HuH-7 (cell line): Measurements from ENCODE around the gene ASH1L.
"Not testable (repeated sequence)": the region's sequence is repeated elsewhere in the genome, so short reads cannot be mapped to it uniquely, and the experiment has no call there.

ENCODE experiments used
- DNase-seq: peaks from one replicate; pipeline ENCODE4 v3.0.0; 2011; ENCODE audit warnings: low spot score

Gene ASH1L

GRCh38 chr1:155307247-155307740 is 255.3 kb downstream of the ASH1L start:
- no peak for DNase-seq

- DNase-seq: no peak
Measured at GRCh38 chr1:155305881-155306391, 256.7 kb downstream of the ASH1L start.

GRCh38 chr1:155304558-155305063 is 258.0 kb downstream of the ASH1L start:
- no peak for DNase-seq

GRCh38 chr1:155301342-155301841 is 261.2 kb downstream of the ASH1L start, which contains the start of gene PKLR:
Gene PKLR, minus strand, starts transcription at chr1:155301438. Its CDS starts 43 bp downstream, at chr1:155301395.
- no peak for DNase-seq

GRCh38 chr1:155300553-155301329 is 261.9 kb downstream of the ASH1L start:
- peak; percentile 56 for DNase-seq

GRCh38 chr1:155300024-155300423 is 262.6 kb downstream of the ASH1L start:
- no peak for DNase-seq

- no peak for DNase-seq
Measured at GRCh38 chr1:155297384-155297783, 265.2 kb downstream of the ASH1L start.

- DNase-seq: no peak
Measured at GRCh38 chr1:155296661-155297060, 265.9 kb downstream of the ASH1L start.

- no peak for DNase-seq
Measured at GRCh38 chr1:155295942-155296267, 266.7 kb downstream of the ASH1L start.

GRCh38 chr1:155295183-155295941 is 267.2 kb downstream of the ASH1L start:
- DNase-seq: no peak

GRCh38 chr1:155294520-155295182 is 268.0 kb downstream of the ASH1L start:
- no peak for DNase-seq

- no peak for DNase-seq
Measured at GRCh38 chr1:155293086-155293749, 269.4 kb downstream of the ASH1L start.

GRCh38 chr1:155291006-155291405 is 271.6 kb downstream of the ASH1L start:
- not testable (repeated sequence) for DNase-seq

- DNase-seq: no peak
Measured at GRCh38 chr1:155287987-155288543, 274.5 kb downstream of the ASH1L start.

- peak; percentile 85 for DNase-seq
Measured at GRCh38 chr1:155286544-155286943, 276.1 kb downstream of the ASH1L start.

GRCh38 chr1:155285631-155286044 is 277.0 kb downstream of the ASH1L start:
- DNase-seq: no peak
